PC-9 (cell line): ENCODE measurements around the gene OCA2. TPM values are rescaled to one million over a fixed set of nuclear protein-coding genes. Genes with fewer than 3 reads are reported as not detected.

Experiments
- BruUV-seq: library from RNA; stranded (reverse); fragments of 400-500 nt; replicated peaks from 2 replicates; lab custom pipeline; 2021; lab: Mats Ljungman, UMichigan
- CTCF ChIA-PET: fragments of 300-600 bp; sonication (Branson Sonifier 250); formaldehyde crosslinking; loops from one replicate; lab custom pipeline; 2022; ENCODE audit warnings: antibody characterized with exemption; lab: Charles Lee
- POLR2A ChIA-PET: fragments of 300-600 bp; sonication (Branson Sonifier 250); formaldehyde crosslinking; loops from one replicate; lab custom pipeline; 2022; ENCODE audit warnings: antibody characterized with exemption; ENCODE audit not compliant: unreplicated experiment; lab: Charles Lee
- DNase-seq, 2 experiments: peaks; one replicate each; pipeline versions ENCODE4 v3.0.0 to v3.0.0-alpha.2; 2015 to 2022; ENCODE audit warnings: mixed read lengths in 1 of 2
- H2AFZ ChIP-seq: fragments of 200-600 bp; sonication (generic); 2 replicates; pipeline ENCODE4 v1.8.1; 2017; ENCODE audit warnings: antibody characterized with exemption
- H3F3A ChIP-seq: fragments of 200-600 bp; sonication (generic); 2 replicates; pipeline ENCODE4 v1.8.1; 2017; ENCODE audit warnings: antibody characterized with exemption, mild to moderate bottlenecking, low read depth; ENCODE audit not compliant: insufficient read depth
- H3K27ac ChIP-seq: fragments of 200-600 bp; sonication (generic); 2 replicates; pipeline ENCODE4 v1.6.1; 2016; ENCODE audit warnings: mixed run types
- H3K27me3 ChIP-seq: fragments of 200-600 bp; sonication (generic); 2 replicates; pipeline ENCODE4 v1.6.1; 2016; ENCODE audit warnings: low read depth, mixed run types; ENCODE audit not compliant: insufficient read depth
- H3K36me3 ChIP-seq: fragments of 200-600 bp; sonication (generic); 2 replicates; pipeline ENCODE4 v1.6.1; 2016; ENCODE audit warnings: low read depth, mixed run types
- H3K4me1 ChIP-seq: fragments of 200-600 bp; sonication (generic); replicated peaks from 2 replicates; pipeline ENCODE4 v1.6.1; 2016; ENCODE audit warnings: mixed run types; ENCODE audit not compliant: insufficient read depth
- H3K4me2 ChIP-seq: fragments of 200-600 bp; sonication (generic); 2 replicates; pipeline ENCODE4 v1.6.1; 2017; ENCODE audit warnings: mixed run types
- H3K4me3 ChIP-seq: fragments of 200-600 bp; sonication (generic); 2 replicates; pipeline ENCODE4 v1.6.1; 2016; ENCODE audit warnings: mixed run types
- H3K79me2 ChIP-seq: fragments of 200-600 bp; sonication (generic); 2 replicates; pipeline ENCODE4 v1.6.1; 2017; ENCODE audit warnings: low read depth, mixed run types
- H3K9me2 ChIP-seq: fragments of 200-600 bp; sonication (generic); 2 replicates; pipeline ENCODE4 v1.8.1; 2017; ENCODE audit warnings: mild to moderate bottlenecking; ENCODE audit not compliant: insufficient read depth
- H3K9me3 ChIP-seq: fragments of 200-600 bp; sonication (generic); 2 replicates; pipeline ENCODE4 v1.8.1; 2016; ENCODE audit warnings: low read depth; ENCODE audit not compliant: insufficient read depth
- H4K20me1 ChIP-seq: fragments of 200-600 bp; sonication (generic); 2 replicates; pipeline ENCODE4 v1.8.1; 2017; ENCODE audit not compliant: insufficient read depth
- CTCF ChIP-seq: fragments of 200-600 bp; sonication (generic); conservative IDR thresholded peaks from 2 replicates; pipeline ENCODE4 v1.6.1; 2017; ENCODE audit warnings: mixed run types, antibody characterized with exemption, mild to moderate bottlenecking, moderate library complexity
- EZH2 ChIP-seq: fragments of 200-600 bp; sonication (generic); IDR thresholded peaks from 2 replicates; pipeline ENCODE4 v1.8.0; 2017; ENCODE audit warnings: antibody characterized with exemption, low read depth
- intact Hi-C: fragments of 100-400 bp; cut with micrococcal nuclease; formaldehyde crosslinking; loops from one replicate; pipeline ENCODE4 v1.10.0; 2022; ENCODE audit not compliant: unreplicated experiment
- total RNA-seq: library from RNA; stranded (reverse); gene quantifications from 2 replicates; pipeline ENCODE4 v1.2.3, GENCODE V29; 2021

Gene OCA2
- total RNA-seq, 1 experiment from 2014 or later = not detected

- no peak for DNase-seq
- CTCF ChIA-PET = no interaction called here
- Histone ChIP-seq H3K4me1 (no peaks in the 10 kb centered on the region), H3K36me3 (no peaks in the 10 kb centered on the region), H3K9me3 (no peaks in the 10 kb centered on the region), H3F3A (no peaks in the 10 kb centered on the region), H3K4me2 (no peak overlapping the region), H3K79me2 (no peaks in the 10 kb centered on the region), H3K4me3 (no peak overlapping the region), H3K27ac (no peak overlapping the region), H4K20me1 (no peaks in the 10 kb centered on the region), H2AFZ (no peak overlapping the region), H3K9me2 (no peaks in the 10 kb centered on the region), H3K27me3 (peaks cover 15% of the 10 kb centered on the region; the same call in 1 of the 2 replicates)
- no TSS peak for BruUV-seq
- POLR2A ChIA-PET = no interaction called here
- intact Hi-C loops = no loop called here
- no peak for TF ChIP-seq CTCF
- no peak for TF ChIP-seq EZH2
Measured at GRCh38 chr15:28105793-28106192, 6.7 kb upstream of the OCA2 start.

GRCh38 chr15:28105224-28105791 is 6.2 kb upstream of the OCA2 start:
- Histone ChIP-seq H3K4me2 (no peak overlapping the region), H2AFZ (no peak overlapping the region), H3K36me3 (no peaks in the 10 kb centered on the region), H3K27me3 (peaks cover 15% of the 10 kb centered on the region; the same call in 1 of the 2 replicates), H3K9me2 (no peaks in the 10 kb centered on the region), H3F3A (no peaks in the 10 kb centered on the region), H3K79me2 (no peaks in the 10 kb centered on the region), H3K4me3 (no peak overlapping the region), H3K27ac (no peak overlapping the region), H3K9me3 (no peaks in the 10 kb centered on the region), H4K20me1 (no peaks in the 10 kb centered on the region), H3K4me1 (no peaks in the 10 kb centered on the region)
- CTCF ChIA-PET = no interaction called here
- TF ChIP-seq CTCF (no peak), EZH2 (no peak)
- BruUV-seq = no TSS peak
- POLR2A ChIA-PET = no interaction called here
- intact Hi-C loops = no loop called here
- DNase-seq = no peak

- BruUV-seq = no TSS peak
- POLR2A ChIA-PET = no interaction called here
- TF ChIP-seq EZH2 (no peak), CTCF (no peak)
- Histone ChIP-seq H2AFZ (no peak overlapping the region), H3K27me3 (peaks cover 15% of the 10 kb centered on the region; the same call in 1 of the 2 replicates), H3K79me2 (no peaks in the 10 kb centered on the region), H3K4me3 (no peak overlapping the region), H3K9me2 (no peaks in the 10 kb centered on the region), H3K36me3 (no peaks in the 10 kb centered on the region), H3K9me3 (no peaks in the 10 kb centered on the region), H4K20me1 (no peaks in the 10 kb centered on the region), H3F3A (no peaks in the 10 kb centered on the region), H3K4me2 (no peak overlapping the region), H3K4me1 (no peaks in the 10 kb centered on the region), H3K27ac (no peak overlapping the region)
- CTCF ChIA-PET = no interaction called here
- intact Hi-C loops = no loop called here
- DNase-seq = no peak
Measured at GRCh38 chr15:28104326-28104725, 5.2 kb upstream of the OCA2 start.
